H1 (cell line): ENCODE results near the gene LGR4. TPM values are rescaled to one million over a fixed set of nuclear protein-coding genes. Genes with fewer than 3 reads are reported as not detected.
"Not testable (repeated sequence)": the region's sequence is repeated elsewhere in the genome, so short reads cannot be mapped to it uniquely, and the experiment has no call there.

ENCODE experiments used
- CTCF ChIA-PET: fragments of 300-600 bp; sonication (Branson Sonifier 250); formaldehyde crosslinking; loops from one replicate; lab custom pipeline; 2021; ENCODE audit not compliant: partially characterized antibody; lab: Charles Lee
- POLR2A ChIA-PET: fragments of 300-600 bp; sonication (Branson Sonifier 250); formaldehyde crosslinking; loops from one replicate; lab custom pipeline; 2021; ENCODE audit warnings: inconsistent platforms; ENCODE audit not compliant: partially characterized antibody; lab: Charles Lee
- DNase-seq, 2 experiments: peaks; one replicate each; pipeline versions ENCODE4 v3.0.0 to v3.0.0-alpha.2; 2010 to 2022; ENCODE audit warnings: low spot score in 2 of 2, low read depth in 1 of 2, mixed read lengths in 1 of 2
- FAIRE-seq: peaks from 2 replicates; lab custom pipeline; 2011; peaks lifted over from hg19 to GRCh38; lab: Jason Lieb, UNC
- H2AFZ ChIP-seq: 2 replicates; pipeline ENCODE4 v1.8.1; 2012; ENCODE audit warnings: low read length, inconsistent platforms
- H2AK5ac ChIP-seq: 2 replicates; pipeline ENCODE4 v1.6.1; 2013; ENCODE audit warnings: low read depth, low read length
- H2BK120ac ChIP-seq: replicated peaks from 2 replicates; pipeline ENCODE3; 2013; ENCODE audit warnings: low read depth, low read length, inconsistent platforms
- H2BK12ac ChIP-seq: 2 replicates; pipeline ENCODE4 v1.6.1; 2013; ENCODE audit warnings: low read depth, low read length
- H2BK15ac ChIP-seq: 2 replicates; pipeline ENCODE4 v1.6.1; 2013; ENCODE audit warnings: low read length
- H2BK20ac ChIP-seq: 2 replicates; pipeline ENCODE4 v1.6.1; 2013; ENCODE audit warnings: low read length
- H2BK5ac ChIP-seq: 2 replicates; pipeline ENCODE4 v1.6.1; 2013; ENCODE audit warnings: low read depth, low read length
- H3K14ac ChIP-seq: 2 replicates; pipeline ENCODE4 v1.6.1; 2013; ENCODE audit warnings: inconsistent platforms; ENCODE audit not compliant: insufficient read length
- H3K18ac ChIP-seq: 2 replicates; pipeline ENCODE4 v1.6.1; 2013; ENCODE audit warnings: low read length; ENCODE audit errors: extremely low read depth
- H3K23ac ChIP-seq: 2 replicates; pipeline ENCODE4 v1.6.1; 2013; ENCODE audit warnings: inconsistent platforms; ENCODE audit not compliant: insufficient read length
- H3K23me2 ChIP-seq: 2 replicates; pipeline ENCODE4 v1.6.1; 2013; ENCODE audit warnings: low read depth, low read length
- H3K27ac ChIP-seq: 2 replicates; pipeline ENCODE4 v1.6.1; 2011; ENCODE audit warnings: low read depth, low read length, inconsistent platforms
- H3K27me3 ChIP-seq, 4 experiments: replicated peaks in 1 of 4; 1 replicate in 1 of 4; 2 replicates in 3 of 4; pipeline versions ENCODE4 v1.6.1 to v1.8.1; 2011 to 2013; ENCODE audit warnings: low read length in 3 of 4, mild to moderate bottlenecking in 3 of 4, inconsistent platforms in 2 of 4, mixed read lengths in 2 of 4, moderate library complexity in 1 of 4; ENCODE audit not compliant: control insufficient read depth in 3 of 4, insufficient read depth in 3 of 4; ENCODE audit errors: extremely low read depth in 1 of 4
- H3K36me3 ChIP-seq, 4 experiments: 2 replicates each; pipeline versions ENCODE4 v1.6.1 to v1.8.1; 2011 to 2013; ENCODE audit warnings: mild to moderate bottlenecking in 4 of 4, low read length in 3 of 4, moderate library complexity in 2 of 4, control low read depth in 1 of 4, inconsistent platforms in 1 of 4; ENCODE audit not compliant: insufficient read depth in 4 of 4, control insufficient read depth in 2 of 4
- H3K4ac ChIP-seq: replicated peaks from 2 replicates; pipeline ENCODE3; 2013; ENCODE audit warnings: low read length, low read depth, mixed read lengths, inconsistent platforms; ENCODE audit not compliant: insufficient read length
- H3K4me1 ChIP-seq, 4 experiments: replicated peaks in 1 of 4; 1 replicate in 1 of 4; 2 replicates in 3 of 4; pipeline versions ENCODE4 v1.6.1 to v1.8.1; 2011 to 2013; ENCODE audit warnings: low read length in 3 of 4, inconsistent platforms in 2 of 4, mixed read lengths in 1 of 4; ENCODE audit not compliant: insufficient read depth in 4 of 4, control insufficient read depth in 3 of 4
- H3K4me2 ChIP-seq, 2 experiments: 2 replicates each; pipeline versions ENCODE4 v1.6.1 to v1.8.1; 2011 to 2013; ENCODE audit warnings: low read depth in 2 of 2, low read length in 2 of 2, control low read depth in 1 of 2, inconsistent platforms in 1 of 2, mild to moderate bottlenecking in 1 of 2; ENCODE audit not compliant: insufficient read depth in 1 of 2
- H3K4me3 ChIP-seq, 4 experiments: fragments of 200-600, 300-600 bp in 1 of 4; sonication (generic), shearing (Covaris generic), sonication (Bioruptor Twin) in 1 of 4; 2 replicates each; pipeline versions ENCODE4 v1.5.1 to v1.8.1; 2011 to 2016; ENCODE audit warnings: low read length in 4 of 4, low read depth in 3 of 4, control low read depth in 2 of 4, inconsistent platforms in 2 of 4, mild to moderate bottlenecking in 2 of 4, mixed read lengths in 1 of 4, moderate library complexity in 1 of 4; ENCODE audit not compliant: insufficient read depth in 2 of 4; ENCODE audit errors: extremely low read depth in 1 of 4
- H3K56ac ChIP-seq: replicated peaks from 2 replicates; pipeline ENCODE3; 2013; ENCODE audit warnings: low read depth, mild to moderate bottlenecking, mixed read lengths, low read length, inconsistent platforms; ENCODE audit not compliant: insufficient read length
- H3K79me1 ChIP-seq: 2 replicates; pipeline ENCODE4 v1.6.1; 2013; ENCODE audit warnings: low read depth, low read length, control low read depth
- H3K79me2 ChIP-seq, 2 experiments: 2 replicates each; pipeline versions ENCODE4 v1.6.1 to v1.8.1; 2012 to 2013; ENCODE audit warnings: low read length in 2 of 2, mild to moderate bottlenecking in 2 of 2, inconsistent platforms in 1 of 2; ENCODE audit not compliant: insufficient read depth in 2 of 2, control insufficient read depth in 1 of 2
- H3K9ac ChIP-seq, 4 experiments: replicated peaks in 1 of 4; 1 replicate in 1 of 4; 2 replicates in 3 of 4; pipeline versions ENCODE4 v1.6.1 to v1.8.1; 2011 to 2013; ENCODE audit warnings: low read depth in 3 of 4, low read length in 3 of 4, control low read depth in 2 of 4, mild to moderate bottlenecking in 2 of 4, moderate library complexity in 2 of 4, inconsistent platforms in 1 of 4; ENCODE audit errors: extremely low read depth in 1 of 4
- H3K9me3 ChIP-seq, 2 experiments: 2 replicates each; pipeline versions ENCODE4 v1.6.1 to v1.8.1; 2012 to 2013; ENCODE audit warnings: mild to moderate bottlenecking in 2 of 2, moderate library complexity in 2 of 2, control low read depth in 1 of 2, inconsistent platforms in 1 of 2, low read depth in 1 of 2, low read length in 1 of 2, mixed read lengths in 1 of 2; ENCODE audit not compliant: insufficient read depth in 2 of 2
- H4K20me1 ChIP-seq, 2 experiments: replicated peaks in 1 of 2; 2 replicates each; pipeline versions ENCODE3 to v1.8.1; 2011 to 2013; ENCODE audit warnings: inconsistent platforms in 2 of 2, low read length in 2 of 2, mild to moderate bottlenecking in 1 of 2; ENCODE audit not compliant: insufficient read depth in 2 of 2, control insufficient read depth in 1 of 2
- H4K5ac ChIP-seq: 2 replicates; pipeline ENCODE4 v1.6.1; 2013; ENCODE audit warnings: low read length, low read depth, mixed read lengths, inconsistent platforms; ENCODE audit not compliant: insufficient read length
- H4K8ac ChIP-seq: 2 replicates; pipeline ENCODE4 v1.8.0; 2013; ENCODE audit warnings: mild to moderate bottlenecking, moderate library complexity, low read length, inconsistent platforms; ENCODE audit not compliant: insufficient read depth; ENCODE audit errors: extremely low read depth
- H4K91ac ChIP-seq: replicated peaks from 2 replicates; pipeline ENCODE3; 2013; ENCODE audit warnings: low read length, mixed read lengths, inconsistent platforms; ENCODE audit not compliant: insufficient read length
- BCL11A ChIP-seq, 2 experiments: IDR thresholded peaks; one replicate each; pipeline ENCODE4 v1.6.1; 2011; ENCODE audit warnings: low read depth in 2 of 2, low read length in 2 of 2, mild to moderate bottlenecking in 2 of 2
- BRCA1 ChIP-seq: IDR thresholded peaks from 2 replicates; pipeline ENCODE4 v1.6.1; 2012; ENCODE audit warnings: low read depth, low read length, improper control_type of control experiment
- CBX5 ChIP-seq: fragments of 300-800, 300-1000 bp; sonication (generic); IDR thresholded peaks from 2 replicates; pipeline ENCODE4 v1.7.1; 2016; ENCODE audit warnings: antibody characterized with exemption, low read length, low read depth
- CHD1 ChIP-seq: IDR thresholded peaks from 2 replicates; pipeline ENCODE4 v1.6.1; 2012; ENCODE audit warnings: low read depth, low read length, improper control_type of control experiment
- KDM5A ChIP-seq: fragments of 200-600 bp; IDR thresholded peaks from 2 replicates; pipeline ENCODE4 v1.7.1; 2012; ENCODE audit warnings: mild to moderate bottlenecking, low read length, inconsistent platforms, mixed read lengths
- SP1 ChIP-seq: IDR thresholded peaks from 2 replicates; pipeline ENCODE4 v1.6.1; 2011; ENCODE audit warnings: low read depth, low read length
- WGBS, 2 experiments: shearing (Covaris generic) in 1 of 2; methylation state at CpG; one replicate each; pipeline versions ENCODE4 v1.1.6 to v1.1.7; 2013 to 2015; ENCODE audit warnings: low lambda C conversion rate in 2 of 2, mixed read lengths in 2 of 2, inconsistent platforms in 1 of 2, low coverage in 1 of 2, missing lambda C conversion rate in 1 of 2; ENCODE audit not compliant: insufficient replicate concordance in 2 of 2, insufficient coverage in 1 of 2, insufficient read length in 1 of 2; ENCODE audit errors: extremely low coverage in 1 of 2, missing lambda C conversion rate in 1 of 2; 5-methylcytosine and 5-hydroxymethylcytosine counted together
- polyA plus RNA-seq, 7 experiments: library from polyadenylated mRNA; depleted of rRNA in 3 of 7; stranded (reverse) in 5 of 7; unstranded in 2 of 7; fragments of >200 nt in 5 of 7; fragments of 200-250 nt in 2 of 7; gene quantifications; 1 replicate in 5 of 7; 2 replicates in 1 of 7; 4 replicates in 1 of 7; pipeline versions ENCODE4 v1.2.1 to v1.2.3, GENCODE V29; 2011 to 2013; ENCODE audit warnings: missing spikeins in 2 of 7, mixed read lengths in 2 of 7
- total RNA-seq: library from RNA; stranded (reverse); fragmentation: NEBNext Ultra II Directional; extraction: Animal tissue kit (Norgen Biotek cat#: 25700); gene quantifications from 2 replicates; pipeline ENCODE4 v1.2.1, GENCODE V29; 2021

LGR4 gene
- total and polyA plus RNA-seq, 2 of the 8 experiments (the other 6 are each of a cell fraction or from before 2014, with no cell fraction given), result 26.6 to 61.7 TPM

DNA sequence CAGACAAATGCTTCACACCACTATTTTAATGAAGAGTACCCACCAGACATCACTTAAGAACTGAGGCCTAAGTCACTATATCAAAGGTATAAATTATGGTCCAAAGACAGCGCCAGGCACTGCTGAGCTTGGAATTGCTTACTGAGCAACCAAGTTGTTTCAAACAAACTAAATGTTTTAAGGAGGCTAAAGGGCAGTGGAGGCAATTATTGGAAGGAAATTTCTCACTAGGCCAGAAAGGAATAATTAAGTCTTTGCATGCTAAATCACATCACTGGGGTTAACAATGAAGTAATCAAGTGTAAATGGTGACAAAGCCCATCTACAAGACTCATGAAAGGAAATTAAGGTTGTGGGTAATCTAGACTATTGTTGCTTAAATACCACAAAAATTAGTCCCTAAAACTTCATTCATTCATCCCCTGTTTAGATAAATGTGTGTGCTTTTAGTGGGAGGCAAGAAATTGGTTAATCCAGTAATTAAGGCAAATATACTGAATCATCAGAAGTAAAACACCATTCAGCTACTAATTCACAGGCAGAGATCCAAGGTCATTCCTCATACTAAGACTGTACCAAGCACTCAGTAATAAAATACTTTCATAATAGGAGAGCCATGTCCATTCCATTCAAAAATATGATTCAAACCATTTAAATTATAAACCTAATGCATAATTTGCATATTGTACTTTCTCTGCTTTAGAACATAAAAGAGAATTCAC is 21.2 kb downstream of the LGR4 start (continued):
- TF ChIP-seq BCL11A (IDR thresholded peaks at IDR 0.05; ENCODE audit: low read depth in 2 of 2, low read length in 2 of 2), result no peak
- no peak for TF ChIP-seq BRCA1
- no peak for TF ChIP-seq SP1
- TF ChIP-seq KDM5A, result no peak
- TF ChIP-seq CBX5, result no peak
- no peak for TF ChIP-seq CHD1
- TF ChIP-seq, all 59 proteins: peak for 0

GRCh38 chr11:27448184-27448540 is 24.4 kb downstream of the LGR4 start:
- not testable (repeated sequence) for H3K9ac ChIP-seq

More at GRCh38 chr11:27448184-27448540, 24.4 kb downstream of the LGR4 start:
- ChIA-PET CTCF (interaction anchor here (0.7 to 2.8 kb wide), 2 partner anchors 38 to 63 kb away, joined by 3 to 11 read pairs; no protein-coding TSS in a partner anchor), POLR2A (interaction anchor here (0.9 kb wide), 1 partner anchor 18 kb away, joined by 3 read pairs; no protein-coding TSS in a partner anchor)
- not testable (repeated sequence) for H3K4ac ChIP-seq, FAIRE-seq, DNase-seq, H2BK5ac ChIP-seq, H2BK120ac ChIP-seq, H4K20me1 ChIP-seq, H3K56ac ChIP-seq, H2AFZ ChIP-seq, H2BK20ac ChIP-seq, H3K23me2 ChIP-seq, H3K9me3 ChIP-seq, H3K27ac ChIP-seq, H3K23ac ChIP-seq, H3K79me1 ChIP-seq, H2AK5ac ChIP-seq, H3K36me3 ChIP-seq, H2BK12ac ChIP-seq, H4K5ac ChIP-seq, H3K27me3 ChIP-seq, H3K14ac ChIP-seq, H4K8ac ChIP-seq, H4K91ac ChIP-seq, H2BK15ac ChIP-seq, H3K18ac ChIP-seq, H3K4me3 ChIP-seq, H3K4me2 ChIP-seq
- Histone ChIP-seq H3K79me2 (peaks cover 10 to 69% of the 10 kb centered on the region in 2 experiments), H3K4me1 (peaks cover 3 to 16% (median 11%) of the 10 kb centered on the region in 4 experiments; a peak in 6 of 7 replicates)
- 89% methylated on average over 4 of the region's 5 CpGs; no CpG with 5 or more reads in 1 of the 2 experiments for WGBS, 2 experiments
